Keratinocyte (primary cell): ENCODE results near the gene IRF4.

ENCODE experiments used
- EZH2 ChIP-seq: IDR thresholded peaks from one replicate; pipeline ENCODE4 v1.6.1; 2012; ENCODE audit warnings: inconsistent platforms, mild to moderate bottlenecking, low read length, moderate library complexity
- TF ChIP-seq, protein P1 (sequence below), 3 experiments: IDR thresholded peaks in 1 of 3; conservative IDR thresholded peaks in 1 of 3; optimal IDR thresholded peaks in 1 of 3; 2 replicates in 2 of 3; 3 replicates in 1 of 3; pipeline versions ENCODE3 to v1.5.1; 2011; ENCODE audit warnings: low read length in 3 of 3, mild to moderate bottlenecking in 3 of 3, moderate library complexity in 2 of 3, control low read depth in 1 of 3, inconsistent platforms in 1 of 3; ENCODE audit not compliant: insufficient read depth in 2 of 3; ENCODE audit errors: extremely low read depth in 1 of 3

GRCh38 chr6:350371-350770, 41.2 kb upstream of the IRF4 start:
- no peak for TF ChIP-seq EZH2
- TF ChIP-seq, protein P1, sequence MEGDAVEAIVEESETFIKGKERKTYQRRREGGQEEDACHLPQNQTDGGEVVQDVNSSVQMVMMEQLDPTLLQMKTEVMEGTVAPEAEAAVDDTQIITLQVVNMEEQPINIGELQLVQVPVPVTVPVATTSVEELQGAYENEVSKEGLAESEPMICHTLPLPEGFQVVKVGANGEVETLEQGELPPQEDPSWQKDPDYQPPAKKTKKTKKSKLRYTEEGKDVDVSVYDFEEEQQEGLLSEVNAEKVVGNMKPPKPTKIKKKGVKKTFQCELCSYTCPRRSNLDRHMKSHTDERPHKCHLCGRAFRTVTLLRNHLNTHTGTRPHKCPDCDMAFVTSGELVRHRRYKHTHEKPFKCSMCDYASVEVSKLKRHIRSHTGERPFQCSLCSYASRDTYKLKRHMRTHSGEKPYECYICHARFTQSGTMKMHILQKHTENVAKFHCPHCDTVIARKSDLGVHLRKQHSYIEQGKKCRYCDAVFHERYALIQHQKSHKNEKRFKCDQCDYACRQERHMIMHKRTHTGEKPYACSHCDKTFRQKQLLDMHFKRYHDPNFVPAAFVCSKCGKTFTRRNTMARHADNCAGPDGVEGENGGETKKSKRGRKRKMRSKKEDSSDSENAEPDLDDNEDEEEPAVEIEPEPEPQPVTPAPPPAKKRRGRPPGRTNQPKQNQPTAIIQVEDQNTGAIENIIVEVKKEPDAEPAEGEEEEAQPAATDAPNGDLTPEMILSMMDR (optimal IDR thresholded peaks at IDR 0.05 in 1 of 3, IDR thresholded peaks at IDR 0.05 in 1 of 3, conservative IDR thresholded peaks at IDR 0.05 in 1 of 3; ENCODE audit: extremely low read depth in 1 of 3, insufficient read depth in 2 of 3, low read length in 3 of 3): no peak
